ENCODE results near the gene GHR. TPM values are rescaled to one million over a fixed set of nuclear protein-coding genes. Genes with fewer than 3 reads are reported as not detected.

GHR gene
- total and polyA plus RNA-seq, 7 donors, result 0.46 to 22.8 (median 9.1) TPM

GRCh38 chr5:42620579-42621216 is 197.5 kb downstream of the GHR start:
- Histone ChIP-seq H3K9me3 (no peaks in the 10 kb centered on the region), H3K27ac (peak overlapping the region in 2 of 4 donors; percentile 29 to 44), H3K4me1 (peaks cover 0 to 28% (median 25%) of the 10 kb centered on the region in 4 donors), H3K36me3 (no peaks in the 10 kb centered on the region), H3K27me3 (no peaks in the 10 kb centered on the region), H3K4me3 (no peak overlapping the region)
- intact Hi-C loops (cut with DNase I), result no loop called here
- WGBS, 2 donors, result 79 to 85% methylated on average over 4 of the region's 4 CpGs
- TF ChIP-seq EP300 (IDR thresholded peaks at IDR 0.05) (no peak), CTCF (IDR thresholded peaks at IDR 0.05) (no peak), POLR2A (IDR thresholded peaks at IDR 0.05) (no peak), POLR2AphosphoS5 (IDR thresholded peaks at IDR 0.05) (no peak)
- no peak for DNase-seq

- Histone ChIP-seq H3K4me3 (no peak overlapping the region), H3K4me1 (peaks cover 0 to 28% (median 25%) of the 10 kb centered on the region in 4 donors), H3K27ac (peak overlapping the region in 2 of 4 donors; percentile 29 to 44), H3K9me3 (no peaks in the 10 kb centered on the region), H3K27me3 (no peaks in the 10 kb centered on the region), H3K36me3 (no peaks in the 10 kb centered on the region)
- WGBS, 2 donors, result 58 to 61% methylated on average over 3 of the region's 3 CpGs
- intact Hi-C loops (cut with DNase I), result no loop called here
- TF ChIP-seq POLR2A (IDR thresholded peaks at IDR 0.05) (no peak), POLR2AphosphoS5 (IDR thresholded peaks at IDR 0.05) (no peak), CTCF (IDR thresholded peaks at IDR 0.05) (no peak), EP300 (IDR thresholded peaks at IDR 0.05) (no peak)
- no peak for DNase-seq
Measured at GRCh38 chr5:42621242-42621641, 198.0 kb downstream of the GHR start.

GRCh38 chr5:42621662-42622061 is 198.4 kb downstream of the GHR start:
- TF ChIP-seq POLR2AphosphoS5 (IDR thresholded peaks at IDR 0.05), result peak in 2 of 4 donors; percentile 12 to 42
- no peak for TF ChIP-seq EP300 (IDR thresholded peaks at IDR 0.05)
- H3K36me3 ChIP-seq, result no peaks in the 10 kb centered on the region
- no peaks in the 10 kb centered on the region for H3K9me3 ChIP-seq
- H3K4me1 ChIP-seq, result peaks cover 0 to 28% (median 25%) of the 10 kb centered on the region in 4 donors
- WGBS, 2 donors, result 4 to 21% methylated on average over 1 of the region's 1 CpG
- no peak for DNase-seq
- intact Hi-C loops (cut with DNase I), result no loop called here
- H3K27ac ChIP-seq, result peak overlapping the region in 2 of 4 donors; percentile 29 to 44
- no peak overlapping the region for H3K4me3 ChIP-seq
- H3K27me3 ChIP-seq, result no peaks in the 10 kb centered on the region

GRCh38 chr5:42624912-42625311 is 201.7 kb downstream of the GHR start:
- H3K9me3 ChIP-seq, result no peaks in the 10 kb centered on the region
- no peaks in the 10 kb centered on the region for H3K27me3 ChIP-seq
- no peak for TF ChIP-seq CTCF (IDR thresholded peaks at IDR 0.05)
- TF ChIP-seq POLR2AphosphoS5 (IDR thresholded peaks at IDR 0.05), result no peak
- TF ChIP-seq EP300 (IDR thresholded peaks at IDR 0.05), result no peak
- TF ChIP-seq POLR2A (IDR thresholded peaks at IDR 0.05), result no peak
- no peak for DNase-seq
- WGBS, 2 donors, result 16 to 78% methylated on average over 2 of the region's 2 CpGs
- H3K4me1 ChIP-seq, result peaks cover 0 to 28% (median 25%) of the 10 kb centered on the region in 4 donors
- no peak overlapping the region for H3K4me3 ChIP-seq
- intact Hi-C loops (cut with DNase I), result no loop called here
- no peak overlapping the region for H3K27ac ChIP-seq
- H3K36me3 ChIP-seq, result no peaks in the 10 kb centered on the region

GRCh38 chr5:42626462-42626861 is 203.2 kb downstream of the GHR start:
- Histone ChIP-seq H3K4me1 (peaks cover 0 to 18% (median 14%) of the 10 kb centered on the region in 4 donors), H3K36me3 (no peaks in the 10 kb centered on the region), H3K4me3 (no peak overlapping the region), H3K9me3 (no peaks in the 10 kb centered on the region), H3K27me3 (no peaks in the 10 kb centered on the region), H3K27ac (no peak overlapping the region)
- 91 to 92% methylated on average over 4 of the region's 4 CpGs for WGBS, 2 donors
- TF ChIP-seq CTCF (IDR thresholded peaks at IDR 0.05), result no peak
- TF ChIP-seq POLR2A (IDR thresholded peaks at IDR 0.05), result no peak
- TF ChIP-seq EP300 (IDR thresholded peaks at IDR 0.05), result no peak
- TF ChIP-seq POLR2AphosphoS5 (IDR thresholded peaks at IDR 0.05), result no peak
- DNase-seq, result no peak
- intact Hi-C loops (cut with DNase I), result no loop called here
